ENCODE measurements around the gene TRIOBP. TPM values are rescaled to one million over a fixed set of nuclear protein-coding genes. Genes with fewer than 3 reads are reported as not detected.

Gene TRIOBP
- total and polyA plus RNA-seq, 2 of the 4 experiments (the other 2 are of a cell fraction), result 46.4 to 69.8 TPM

GRCh38 chr22:37790234-37790633 lies 93.4 kb downstream of the TRIOBP start:
- Histone ChIP-seq H2BK20ac (ENCODE audit: low read depth, low read length) (no peak overlapping the region), H3K4me1 (ENCODE audit: control insufficient read depth, insufficient read depth, low read length) (no peaks in the 10 kb centered on the region), H3K4me3 (ENCODE audit: insufficient read depth, low read depth, low read length) (no peak overlapping the region), H3K23ac (ENCODE audit: low read depth, low read length) (no peak overlapping the region), H4K5ac (ENCODE audit: low read depth, low read length) (no peak overlapping the region), H2BK15ac (ENCODE audit: low read depth, low read length) (no peak overlapping the region), H3K36me3 (ENCODE audit: control insufficient read depth, insufficient read depth, low read length) (no peaks in the 10 kb centered on the region), H3K79me1 (ENCODE audit: low read depth in 1 of 2, low read length in 2 of 2) (no peaks in the 10 kb centered on the region), H3K9ac (ENCODE audit: low read depth, low read length) (no peak overlapping the region), H2AK9ac (replicated peaks; ENCODE audit: low read depth, low read length, poor library complexity) (peak overlapping the region; percentile 35), H3K14ac (replicated peaks; ENCODE audit: low read depth, low read length) (no peak overlapping the region), H3K9me1 (ENCODE audit: insufficient read depth, low read length) (no peaks in the 10 kb centered on the region), H3K9me3 (ENCODE audit: control insufficient read depth, insufficient read depth, low read length) (no peaks in the 10 kb centered on the region), H3K56ac (ENCODE audit: extremely low read depth, insufficient read depth, low read length) (no peak overlapping the region), H2AFZ (replicated peaks; ENCODE audit: low read length, poor library complexity) (no peak overlapping the region), H3K4ac (ENCODE audit: low read depth, low read length) (no peak overlapping the region), H2AK5ac (ENCODE audit: low read depth, low read length) (no peak overlapping the region), H3K4me2 (ENCODE audit: low read depth, low read length) (no peak overlapping the region), H4K91ac (ENCODE audit: insufficient read depth, low read depth, low read length) (no peak overlapping the region), H4K20me1 (ENCODE audit: insufficient read depth, low read length) (no peaks in the 10 kb centered on the region), H2BK120ac (ENCODE audit: low read depth, low read length) (no peak overlapping the region), H3K27ac (ENCODE audit: insufficient read depth, low read length) (no peak overlapping the region), H4K8ac (ENCODE audit: low read depth in 2 of 2, low read length in 2 of 2) (no peak overlapping the region), H3K18ac (ENCODE audit: low read depth, low read length) (no peak overlapping the region), H3K27me3 (ENCODE audit: control insufficient read depth, insufficient read depth, low read length) (no peaks in the 10 kb centered on the region), H2BK5ac (ENCODE audit: low read depth, low read length, poor library complexity, severe bottlenecking) (no peak overlapping the region)
- ChIA-PET CTCF (no interaction called here), POLR2A (ENCODE audit: unreplicated experiment) (no interaction called here)
- TF ChIP-seq MXI1 (IDR thresholded peaks at IDR 0.05; ENCODE audit: borderline replicate concordance, low read depth, low read length) (no peak), FOS (IDR thresholded peaks at IDR 0.05; ENCODE audit: low read depth, low read length) (no peak), RFX5 (IDR thresholded peaks at IDR 0.05; ENCODE audit: low read depth, low read length) (no peak), MAZ (IDR thresholded peaks at IDR 0.05; ENCODE audit: borderline replicate concordance, low read depth, low read length) (no peak), RAD21 (IDR thresholded peaks at IDR 0.05; ENCODE audit: low read length) (no peak)
- TF ChIP-seq, protein P1, sequence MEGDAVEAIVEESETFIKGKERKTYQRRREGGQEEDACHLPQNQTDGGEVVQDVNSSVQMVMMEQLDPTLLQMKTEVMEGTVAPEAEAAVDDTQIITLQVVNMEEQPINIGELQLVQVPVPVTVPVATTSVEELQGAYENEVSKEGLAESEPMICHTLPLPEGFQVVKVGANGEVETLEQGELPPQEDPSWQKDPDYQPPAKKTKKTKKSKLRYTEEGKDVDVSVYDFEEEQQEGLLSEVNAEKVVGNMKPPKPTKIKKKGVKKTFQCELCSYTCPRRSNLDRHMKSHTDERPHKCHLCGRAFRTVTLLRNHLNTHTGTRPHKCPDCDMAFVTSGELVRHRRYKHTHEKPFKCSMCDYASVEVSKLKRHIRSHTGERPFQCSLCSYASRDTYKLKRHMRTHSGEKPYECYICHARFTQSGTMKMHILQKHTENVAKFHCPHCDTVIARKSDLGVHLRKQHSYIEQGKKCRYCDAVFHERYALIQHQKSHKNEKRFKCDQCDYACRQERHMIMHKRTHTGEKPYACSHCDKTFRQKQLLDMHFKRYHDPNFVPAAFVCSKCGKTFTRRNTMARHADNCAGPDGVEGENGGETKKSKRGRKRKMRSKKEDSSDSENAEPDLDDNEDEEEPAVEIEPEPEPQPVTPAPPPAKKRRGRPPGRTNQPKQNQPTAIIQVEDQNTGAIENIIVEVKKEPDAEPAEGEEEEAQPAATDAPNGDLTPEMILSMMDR (conservative IDR thresholded peaks at IDR 0.05; ENCODE audit: low read depth, low read length), result no peak
- intact Hi-C loops (cut with micrococcal nuclease) (loop anchor here (5.0 kb wide), 1 partner anchor 108 kb away; no protein-coding TSS in a partner anchor), dilution Hi-C loops (cut with HindIII; ENCODE audit: low sequenced_read_pairs, unreplicated experiment) (no loop called here), in situ Hi-C loops (cut with MboI; ENCODE audit: low sequenced_read_pairs) (loop anchor here (5.0 kb wide), 1 partner anchor 148 kb away; no protein-coding TSS in a partner anchor)
- no TSS peak for BruUV-seq (replicated peaks)
- WGBS, 2 experiments (ENCODE audit: extremely low coverage in 2 of 2, insufficient read length in 1 of 2), result no CpG with 5 or more reads among the region's 2 CpGs
- ATAC-seq (ENCODE audit: low read depth) (no peak), DNase-seq (no peak)

All from IMR-90 (cell line).